Lung (tissue), 12 donors: ENCODE measurements around the gene ERCC8. TPM values are rescaled to one million over a fixed set of nuclear protein-coding genes. Genes with fewer than 3 reads are reported as not detected.
"Not testable (repeated sequence)": the region's sequence is repeated elsewhere in the genome, so short reads cannot be mapped to it uniquely, and the experiment has no call there.

Source experiments
- ATAC-seq: fragments of 200-7000 bp; cut with Tn5 transposase; one replicate; pipeline ENCODE4 v1.9.1; 2020; ENCODE audit warnings: moderate number of reproducible peaks; ENCODE audit not compliant: insufficient read depth, low FRiP score
- DNase-seq, 3 donors: peaks; one replicate each; pipeline ENCODE4 v3.0.0-alpha.2; 2013 to 2017
- H3K27ac ChIP-seq, 2 donors: one replicate each; pipeline ENCODE4 v1.5.1; 2013; ENCODE audit warnings: mild to moderate bottlenecking in 2 of 2, moderate library complexity in 2 of 2, control low read depth in 1 of 2, inconsistent platforms in 1 of 2, low read depth in 1 of 2, low read length in 1 of 2
- H3K27me3 ChIP-seq, 3 donors: one replicate each; pipeline ENCODE4 v1.5.1; 2013; ENCODE audit warnings: low read length in 2 of 3; ENCODE audit not compliant: control insufficient read depth in 3 of 3, insufficient read depth in 3 of 3
- H3K36me3 ChIP-seq, 4 donors: one replicate each; pipeline ENCODE4 v1.5.1; 2013; ENCODE audit warnings: low read length in 4 of 4, mild to moderate bottlenecking in 1 of 4, moderate library complexity in 1 of 4; ENCODE audit not compliant: control insufficient read depth in 4 of 4, insufficient read depth in 4 of 4
- H3K4me1 ChIP-seq, 5 donors: one replicate each; pipeline ENCODE4 v1.5.1; 2013; ENCODE audit warnings: low read length in 5 of 5, mild to moderate bottlenecking in 2 of 5, moderate library complexity in 1 of 5; ENCODE audit not compliant: control insufficient read depth in 5 of 5, insufficient read depth in 5 of 5
- H3K4me3 ChIP-seq: one replicate; pipeline ENCODE4 v1.5.1; 2013; ENCODE audit warnings: mild to moderate bottlenecking, control low read depth, moderate library complexity
- H3K9ac ChIP-seq, 2 donors: one replicate each; pipeline ENCODE4 v1.5.1; 2013; ENCODE audit warnings: low read length in 2 of 2, control low read depth in 1 of 2; ENCODE audit not compliant: insufficient read depth in 1 of 2
- H3K9me3 ChIP-seq, 4 donors: one replicate each; pipeline ENCODE4 v1.5.1; 2013; ENCODE audit warnings: low read length in 3 of 4, mild to moderate bottlenecking in 1 of 4, moderate library complexity in 1 of 4; ENCODE audit not compliant: control insufficient read depth in 4 of 4, insufficient read depth in 3 of 4
- WGBS, 2 donors: extraction: QIAGEN DNeasy Blood & Tissue Kit; methylation state at CpG; one replicate each; pipeline ENCODE4 v1.1.7; 2013; 5-methylcytosine and 5-hydroxymethylcytosine counted together
- polyA plus RNA-seq, 2 donors: library from polyadenylated mRNA; stranded (reverse); fragments of 200-250 nt; gene quantifications; one replicate each; pipeline ENCODE4 v1.2.1, GENCODE V29; 2013
- total RNA-seq, 2 donors: library from RNA; depleted of rRNA in 1 of 2; stranded (reverse); fragments of >200 nt in 1 of 2; gene quantifications; one replicate each; pipeline ENCODE4 v1.2.1, GENCODE V29; 2014 to 2021
- TF ChIP-seq, protein P1 (sequence below): IDR thresholded peaks from 2 replicates; pipeline ENCODE4 v1.5.1; 2012; ENCODE audit warnings: mild to moderate bottlenecking; ENCODE audit errors: control extremely low read depth, extremely low read depth
- donor health status: control.
- donor health status: control.
- donor health status: Bipolar disorder and iron deficiency.
- donor health status: healthy.
- donor health status: DM: yes; HTN: yes; CAD: no.

Gene ERCC8
- total and polyA plus RNA-seq, 4 donors = 4.6 to 11.3 (median 8.0) TPM

- Histone ChIP-seq H3K27me3 (no peaks in the 10 kb centered on the region), H3K27ac (no peak overlapping the region), H3K4me1 (peaks cover 0 to 4% (median 0%) of the 10 kb centered on the region in 5 donors), H3K9me3 (peaks cover 0 to 17% (median 5%) of the 10 kb centered on the region in 4 donors), H3K9ac (no peak overlapping the region), H3K4me3 (no peak overlapping the region), H3K36me3 (peaks cover 0 to 11% (median 3%) of the 10 kb centered on the region in 4 donors)
- 97 to 99% methylated on average over 6 of the region's 6 CpGs for WGBS, 2 donors
- no peak for DNase-seq
- ATAC-seq = no peak
- TF ChIP-seq, protein P1, sequence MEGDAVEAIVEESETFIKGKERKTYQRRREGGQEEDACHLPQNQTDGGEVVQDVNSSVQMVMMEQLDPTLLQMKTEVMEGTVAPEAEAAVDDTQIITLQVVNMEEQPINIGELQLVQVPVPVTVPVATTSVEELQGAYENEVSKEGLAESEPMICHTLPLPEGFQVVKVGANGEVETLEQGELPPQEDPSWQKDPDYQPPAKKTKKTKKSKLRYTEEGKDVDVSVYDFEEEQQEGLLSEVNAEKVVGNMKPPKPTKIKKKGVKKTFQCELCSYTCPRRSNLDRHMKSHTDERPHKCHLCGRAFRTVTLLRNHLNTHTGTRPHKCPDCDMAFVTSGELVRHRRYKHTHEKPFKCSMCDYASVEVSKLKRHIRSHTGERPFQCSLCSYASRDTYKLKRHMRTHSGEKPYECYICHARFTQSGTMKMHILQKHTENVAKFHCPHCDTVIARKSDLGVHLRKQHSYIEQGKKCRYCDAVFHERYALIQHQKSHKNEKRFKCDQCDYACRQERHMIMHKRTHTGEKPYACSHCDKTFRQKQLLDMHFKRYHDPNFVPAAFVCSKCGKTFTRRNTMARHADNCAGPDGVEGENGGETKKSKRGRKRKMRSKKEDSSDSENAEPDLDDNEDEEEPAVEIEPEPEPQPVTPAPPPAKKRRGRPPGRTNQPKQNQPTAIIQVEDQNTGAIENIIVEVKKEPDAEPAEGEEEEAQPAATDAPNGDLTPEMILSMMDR = no peak
These were observed 48.0 kb upstream of the ERCC8 start for GRCh38 chr5:60992871-60993270.

DNA sequence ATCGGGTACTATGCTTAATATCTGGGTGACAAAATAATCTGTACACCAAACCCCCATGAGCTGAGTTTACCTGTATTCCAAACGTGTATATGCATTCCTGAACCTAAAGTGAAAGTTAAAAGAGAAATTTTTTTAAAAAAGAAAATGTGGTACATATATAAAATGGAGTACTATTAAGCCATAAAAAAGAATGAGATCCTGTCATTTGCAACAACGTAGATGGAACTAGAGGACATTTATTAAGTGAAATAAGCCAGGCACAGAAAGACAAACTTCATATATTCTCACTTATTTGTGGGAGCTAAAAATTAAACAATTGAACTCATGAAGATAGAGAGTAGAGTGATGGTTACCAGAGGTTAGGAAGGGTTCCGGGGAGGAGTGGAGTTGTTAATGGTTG, 44.9 kb upstream of the ERCC8 start:
- 80 to 93% methylated on average over 4 of the region's 4 CpGs for WGBS, 2 donors
- TF ChIP-seq, protein P1 = no peak
- no peak for ATAC-seq
- Histone ChIP-seq H3K27me3 (no peaks in the 10 kb centered on the region), H3K4me1 (peaks cover 0 to 4% (median 0%) of the 10 kb centered on the region in 5 donors), H3K4me3 (no peak overlapping the region), H3K36me3 (peaks cover 0 to 11% (median 3%) of the 10 kb centered on the region in 4 donors), H3K9ac (no peak overlapping the region), H3K27ac (no peak overlapping the region), H3K9me3 (peaks cover 0 to 15% (median 5%) of the 10 kb centered on the region in 4 donors)
- no peak for DNase-seq

GRCh38 chr5:60982127-60982526, 37.3 kb upstream of the ERCC8 start:
- not testable (repeated sequence) for H3K9ac ChIP-seq, H3K4me1 ChIP-seq, ATAC-seq, DNase-seq, H3K9me3 ChIP-seq, H3K4me3 ChIP-seq, H3K36me3 ChIP-seq, H3K27ac ChIP-seq, H3K27me3 ChIP-seq
- 90 to 97% methylated on average over 3 of the region's 3 CpGs for WGBS, 2 donors

- no peak for ATAC-seq
- Histone ChIP-seq H3K4me3 (no peak overlapping the region), H3K9ac (no peak overlapping the region), H3K9me3 (peaks cover 0 to 2% (median 0%) of the 10 kb centered on the region in 4 donors), H3K27ac (no peak overlapping the region), H3K36me3 (no peaks in the 10 kb centered on the region), H3K4me1 (peaks cover 0 to 6% (median 0%) of the 10 kb centered on the region in 5 donors), H3K27me3 (no peaks in the 10 kb centered on the region)
- TF ChIP-seq, protein P1 = no peak
- no peak for DNase-seq
- 89 to 97% methylated on average over 2 of the region's 2 CpGs for WGBS, 2 donors
These were observed 35.6 kb upstream of the ERCC8 start for GRCh38 chr5:60980511-60980910.
